Uterus (tissue), 2 donors: Measurements from ENCODE around the gene PTPRE.

Experiments used
- CTCF ChIP-seq, 4 experiments: fragments of 200-600 bp in 2 of 4; fragments of 450-650 bp in 2 of 4; sonication (generic) in 2 of 4; IDR thresholded peaks; one replicate each; pipeline ENCODE4 v1.5.1; 2016 to 2019; ENCODE audit warnings: antibody characterized with exemption in 4 of 4, mild to moderate bottlenecking in 2 of 4, moderate library complexity in 1 of 4
- POLR2A ChIP-seq, 2 donors: fragments of 450-650 bp; IDR thresholded peaks; one replicate each; pipeline ENCODE4 v1.6.1; 2016; ENCODE audit warnings: antibody characterized with exemption in 2 of 2, mild to moderate bottlenecking in 1 of 2, moderate library complexity in 1 of 2

GRCh38 chr10:127904311-127905000 lies 2.4 kb upstream of the PTPRE start:
- TF ChIP-seq POLR2A (IDR thresholded peaks at IDR 0.05) (no peak), CTCF (IDR thresholded peaks at IDR 0.05) (no peak)
